H9 (cell line): ENCODE results near the gene SLC43A1. TPM values are rescaled to one million over a fixed set of nuclear protein-coding genes. Genes with fewer than 3 reads are reported as not detected.

Source experiments
- DNase-seq: peaks from one replicate; pipeline ENCODE4 v3.0.0-alpha.2; 2017
- H2AFZ ChIP-seq: one replicate; pipeline ENCODE4 v1.6.1; 2013; ENCODE audit warnings: mild to moderate bottlenecking, low read length, control low read depth, moderate library complexity
- H2AK5ac ChIP-seq: 2 replicates; pipeline ENCODE4 v1.6.1; 2013; ENCODE audit warnings: low read length, control low read depth, mixed read lengths; ENCODE audit not compliant: insufficient read length
- H2BK120ac ChIP-seq: one replicate; pipeline ENCODE4 v1.6.1; 2013; ENCODE audit warnings: low read depth, mild to moderate bottlenecking, low read length, control low read depth, inconsistent platforms; ENCODE audit not compliant: poor library complexity, severe bottlenecking
- H2BK12ac ChIP-seq: 2 replicates; pipeline ENCODE4 v1.6.1; 2013; ENCODE audit warnings: low read length, control low read depth, mixed read lengths, low read depth; ENCODE audit not compliant: insufficient read length
- H2BK15ac ChIP-seq: 2 replicates; pipeline ENCODE4 v1.6.1; 2013; ENCODE audit warnings: low read depth, low read length, control low read depth
- H2BK20ac ChIP-seq: one replicate; pipeline ENCODE4 v1.6.1; 2013; ENCODE audit warnings: low read depth, mild to moderate bottlenecking, low read length, control low read depth, inconsistent platforms; ENCODE audit not compliant: poor library complexity, severe bottlenecking
- H2BK5ac ChIP-seq: 2 replicates; pipeline ENCODE4 v1.6.1; 2013; ENCODE audit warnings: low read length, control low read depth, mixed read lengths; ENCODE audit not compliant: insufficient read length
- H3K14ac ChIP-seq: 2 replicates; pipeline ENCODE4 v1.6.1; 2013; ENCODE audit warnings: low read length, control low read depth; ENCODE audit not compliant: insufficient read depth
- H3K18ac ChIP-seq: 2 replicates; pipeline ENCODE4 v1.6.1; 2013; ENCODE audit warnings: low read depth, mild to moderate bottlenecking, mixed read lengths, low read length, control low read depth; ENCODE audit not compliant: insufficient read length
- H3K23ac ChIP-seq: 2 replicates; pipeline ENCODE4 v1.6.1; 2013; ENCODE audit warnings: low read length, control low read depth, mixed read lengths, low read depth; ENCODE audit not compliant: insufficient read length
- H3K23me2 ChIP-seq: 2 replicates; pipeline ENCODE4 v1.6.1; 2013; ENCODE audit warnings: low read depth, mild to moderate bottlenecking, mixed read lengths, low read length, control low read depth; ENCODE audit not compliant: insufficient read length, poor library complexity, severe bottlenecking
- H3K27ac ChIP-seq: 2 replicates; pipeline ENCODE4 v1.5.1; 2013; ENCODE audit warnings: low read length, control low read depth, mixed read lengths, low read depth; ENCODE audit not compliant: insufficient read length
- H3K27me3 ChIP-seq: 2 replicates; pipeline ENCODE4 v1.6.1; 2013; ENCODE audit warnings: low read length, control low read depth, inconsistent platforms; ENCODE audit not compliant: insufficient read depth
- H3K4ac ChIP-seq: 2 replicates; pipeline ENCODE4 v1.6.1; 2013; ENCODE audit warnings: low read depth, mild to moderate bottlenecking, control low read depth, inconsistent platforms, low read length, moderate library complexity
- H3K4me1 ChIP-seq: 2 replicates; pipeline ENCODE4 v1.6.1; 2013; ENCODE audit warnings: low read length, control low read depth, inconsistent platforms; ENCODE audit not compliant: insufficient read depth
- H3K4me2 ChIP-seq: 2 replicates; pipeline ENCODE4 v1.6.1; 2013; ENCODE audit warnings: low read length, control low read depth, mixed read lengths; ENCODE audit not compliant: insufficient read length, insufficient read depth
- H3K56ac ChIP-seq: 2 replicates; pipeline ENCODE4 v1.6.1; 2013; ENCODE audit warnings: low read depth, mild to moderate bottlenecking, mixed read lengths, low read length, control low read depth; ENCODE audit not compliant: insufficient read length
- H3K79me1 ChIP-seq: 2 replicates; pipeline ENCODE4 v1.6.1; 2013; ENCODE audit warnings: low read depth, mild to moderate bottlenecking, moderate library complexity, low read length, control low read depth, inconsistent platforms; ENCODE audit not compliant: insufficient read depth, poor library complexity, severe bottlenecking
- H3K79me2 ChIP-seq: 2 replicates; pipeline ENCODE4 v1.6.1; 2013; ENCODE audit warnings: low read length, control low read depth, inconsistent platforms; ENCODE audit not compliant: insufficient read depth
- H3K9ac ChIP-seq: 2 replicates; pipeline ENCODE4 v1.6.1; 2013; ENCODE audit warnings: low read length, control low read depth, mixed read lengths; ENCODE audit not compliant: insufficient read length; ENCODE audit errors: extremely low read depth
- H3K9me3 ChIP-seq: one replicate; pipeline ENCODE4 v1.6.1; 2013; ENCODE audit warnings: low read depth, low read length, inconsistent platforms; ENCODE audit not compliant: control insufficient read depth
- H3T11ph ChIP-seq: one replicate; pipeline ENCODE4 v1.6.1; 2013; ENCODE audit warnings: mild to moderate bottlenecking, low read length, control low read depth, inconsistent platforms
- H4K20me1 ChIP-seq: one replicate; pipeline ENCODE4 v1.6.1; 2013; ENCODE audit not compliant: control insufficient read depth, insufficient read length, insufficient read depth
- H4K5ac ChIP-seq: 2 replicates; pipeline ENCODE4 v1.6.1; 2013; ENCODE audit warnings: low read depth, mild to moderate bottlenecking, mixed read lengths, low read length, control low read depth; ENCODE audit not compliant: insufficient read length
- H4K8ac ChIP-seq: replicated peaks from 2 replicates; pipeline ENCODE4 v1.6.1; 2013; ENCODE audit warnings: low read length, control low read depth, mixed read lengths, low read depth; ENCODE audit not compliant: insufficient read length
- H4K91ac ChIP-seq: 2 replicates; pipeline ENCODE4 v1.6.1; 2013; ENCODE audit warnings: low read depth, mild to moderate bottlenecking, moderate library complexity, mixed read lengths, low read length, control low read depth; ENCODE audit not compliant: insufficient read length
- H3K27ac Mint-ChIP-seq, 3 experiments: 2 replicates in 2 of 3; 3 replicates in 1 of 3; pipeline ENCODE4 v1.8.0; 2020 to 2021; ENCODE audit warnings: mixed read lengths in 3 of 3, mild to moderate bottlenecking in 1 of 3, moderate library complexity in 1 of 3
- H3K27me3 Mint-ChIP-seq: 2 replicates; pipeline ENCODE4 v1.8.0; 2021; ENCODE audit warnings: low read depth, mild to moderate bottlenecking, moderate library complexity, mixed read lengths
- H3K36me3 Mint-ChIP-seq, 3 experiments: 2 replicates in 2 of 3; 3 replicates in 1 of 3; pipeline ENCODE4 v1.8.0; 2020 to 2021; ENCODE audit warnings: low read depth in 3 of 3, mixed read lengths in 3 of 3; ENCODE audit not compliant: insufficient read depth in 1 of 3
- H3K4me1 Mint-ChIP-seq, 2 experiments: 2 replicates each; pipeline ENCODE4 v1.8.0; 2020; ENCODE audit warnings: mixed read lengths in 2 of 2
- H3K4me3 Mint-ChIP-seq, 2 experiments: 2 replicates in 1 of 2; 3 replicates in 1 of 2; pipeline ENCODE4 v1.8.0; 2020 to 2021; ENCODE audit warnings: mild to moderate bottlenecking in 2 of 2, mixed read lengths in 2 of 2, moderate library complexity in 1 of 2
- H3K9me3 Mint-ChIP-seq, 2 experiments: 2 replicates in 1 of 2; 3 replicates in 1 of 2; pipeline ENCODE4 v1.8.0; 2020; ENCODE audit warnings: mild to moderate bottlenecking in 2 of 2, mixed read lengths in 2 of 2, moderate library complexity in 1 of 2
- CTCF ChIP-seq: fragments of 200-600 bp; sonication (generic); conservative IDR thresholded peaks from 3 replicates; pipeline ENCODE4 v1.8.0; 2021; ENCODE audit warnings: antibody characterized with exemption, mild to moderate bottlenecking
- total RNA-seq: library from RNA; stranded (reverse); gene quantifications from 2 replicates; pipeline ENCODE4 v1.2.1, GENCODE V29; 2021

SLC43A1 gene
- total RNA-seq, 1 experiment from 2014 or later = 17.0 TPM

- H3K9me3 Mint-ChIP-seq = no peaks in the 10 kb centered on the region
- H4K91ac ChIP-seq = no peak overlapping the region
- H2AK5ac ChIP-seq = no peak overlapping the region
- no peak overlapping the region for H2BK15ac ChIP-seq
- H3K79me2 ChIP-seq = no peaks in the 10 kb centered on the region
- H3K23me2 ChIP-seq = no peaks in the 10 kb centered on the region
- no peak overlapping the region for H3K27ac ChIP-seq
- no peak overlapping the region for H3K4ac ChIP-seq
- no peaks in the 10 kb centered on the region for H3K9me3 ChIP-seq
- H3K14ac ChIP-seq = no peak overlapping the region
- no peak overlapping the region for H3T11ph ChIP-seq
- H4K20me1 ChIP-seq = no peaks in the 10 kb centered on the region
- no peaks in the 10 kb centered on the region for H3K27me3 ChIP-seq
- peaks cover 5% of the 10 kb centered on the region; the same call in 1 of the 2 replicates for H3K4me1 ChIP-seq
- H3K36me3 Mint-ChIP-seq = peaks cover 0 to 14% (median 12%) of the 10 kb centered on the region in 3 experiments; a peak in 4 of 7 replicates
- no peak overlapping the region for H2BK120ac ChIP-seq
- no peak overlapping the region for H4K8ac ChIP-seq
- H3K4me1 Mint-ChIP-seq = peaks cover 28 to 43% of the 10 kb centered on the region in 2 experiments
- H3K9ac ChIP-seq = no peak overlapping the region
- H3K4me2 ChIP-seq = no peak overlapping the region
- H3K4me3 Mint-ChIP-seq = no peak overlapping the region
- DNase-seq = no peak
- no peak overlapping the region for H2BK5ac ChIP-seq
- no peak overlapping the region for H4K5ac ChIP-seq
- peak overlapping the region in 1 of 3 experiments; percentile 32; a peak in 2 of 7 replicates for H3K27ac Mint-ChIP-seq
- no peak overlapping the region for H3K23ac ChIP-seq
- no peaks in the 10 kb centered on the region; the same call in 1 of the 2 replicates for H3K27me3 Mint-ChIP-seq
- no peak overlapping the region for H2BK20ac ChIP-seq
- no peak overlapping the region for H2AFZ ChIP-seq
- no peak overlapping the region for H2BK12ac ChIP-seq
- no peaks in the 10 kb centered on the region for H3K79me1 ChIP-seq
- H3K56ac ChIP-seq = no peak overlapping the region
- no peak overlapping the region for H3K18ac ChIP-seq
- TF ChIP-seq CTCF = no peak
These were observed 12.6 kb downstream of the SLC43A1 start for GRCh38 chr11:57502870-57503269.
